Stimulated activated naive CD8-positive, alpha-beta T cell treated with anti-CD3 and anti-CD28 coated beads, Interleukin-15, Interleukin-2, amounts not matched to agents 100 ng/mL and 50 ng/mL, for 24 hours (primary cell): ENCODE data around the gene MICAL3.

Experiments used
- H3K27ac Mint-ChIP-seq: one replicate; pipeline ENCODE4 v1.8.0; 2021; ENCODE audit warnings: mild to moderate bottlenecking, mixed read lengths
- H3K27me3 Mint-ChIP-seq: one replicate; pipeline ENCODE4 v1.8.0; 2021; ENCODE audit warnings: mixed read lengths
- H3K36me3 Mint-ChIP-seq: one replicate; pipeline ENCODE4 v1.8.0; 2021; ENCODE audit warnings: low read depth, mixed read lengths
- H3K4me1 Mint-ChIP-seq: one replicate; pipeline ENCODE4 v1.8.0; 2021; ENCODE audit warnings: low read depth, mixed read lengths
- H3K4me3 Mint-ChIP-seq: one replicate; pipeline ENCODE4 v1.8.0; 2021; ENCODE audit warnings: mild to moderate bottlenecking, mixed read lengths
- H3K9me3 Mint-ChIP-seq: one replicate; pipeline ENCODE4 v1.8.0; 2021; ENCODE audit warnings: mixed read lengths

The MICAL3 gene

DNA sequence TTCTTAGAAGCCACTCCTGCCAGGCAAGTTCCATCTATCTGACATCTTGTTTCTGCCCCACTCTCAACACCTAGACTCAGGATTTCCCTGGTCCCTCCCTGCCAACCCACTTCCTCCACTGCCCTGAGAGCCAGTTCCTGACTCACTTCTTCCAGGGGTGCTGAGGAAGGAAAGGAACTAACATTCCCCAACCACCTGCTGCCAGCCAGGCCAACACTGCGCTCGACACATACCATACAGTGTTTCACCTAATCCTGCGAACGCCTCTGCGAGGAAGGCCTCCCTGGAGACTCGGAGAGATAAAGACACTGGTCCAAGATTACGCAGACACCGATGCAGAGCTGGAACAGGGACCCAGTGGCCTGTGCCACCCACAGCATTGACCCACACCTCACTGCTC lies 40.2 kb downstream of the MICAL3 start:
- H3K27ac Mint-ChIP-seq: peak overlapping the region; percentile 32
- no peaks in the 10 kb centered on the region for H3K9me3 Mint-ChIP-seq
- no peaks in the 10 kb centered on the region for H3K27me3 Mint-ChIP-seq
- peaks cover 63% of the 10 kb centered on the region for H3K4me1 Mint-ChIP-seq
- H3K36me3 Mint-ChIP-seq: no peaks in the 10 kb centered on the region
- H3K4me3 Mint-ChIP-seq: peak overlapping the region; percentile 28

DNA sequence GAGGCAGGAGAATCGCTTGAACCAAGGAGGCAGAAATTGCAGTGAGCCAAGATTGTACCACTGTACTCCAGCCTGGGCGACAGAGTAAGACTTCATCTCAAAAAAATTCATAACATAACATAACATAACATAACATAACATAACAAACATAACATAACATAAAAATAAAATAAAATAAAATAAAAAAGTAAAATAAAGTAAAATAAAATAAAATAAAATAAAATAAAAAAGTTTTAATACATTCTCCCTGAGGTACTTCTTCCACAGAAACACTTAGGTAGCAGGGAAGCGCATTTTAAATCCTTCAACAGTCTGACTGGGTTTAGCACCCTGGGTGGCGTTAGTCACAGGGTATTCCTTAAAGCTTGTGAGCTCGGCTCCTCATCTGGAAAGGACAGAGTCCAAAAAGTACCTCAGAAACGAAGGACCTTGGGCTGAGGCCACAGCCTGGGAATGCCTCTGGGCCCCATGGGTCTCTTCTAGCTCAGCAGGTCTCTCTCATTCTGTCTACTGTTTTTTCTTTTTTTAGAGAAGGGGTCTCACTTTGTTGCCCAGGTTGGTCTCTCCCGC lies 41.7 kb downstream of the MICAL3 start:
- H3K9me3 Mint-ChIP-seq: no peaks in the 10 kb centered on the region
- no peak overlapping the region for H3K4me3 Mint-ChIP-seq
- H3K4me1 Mint-ChIP-seq: peaks cover 57% of the 10 kb centered on the region
- no peaks in the 10 kb centered on the region for H3K36me3 Mint-ChIP-seq
- no peaks in the 10 kb centered on the region for H3K27me3 Mint-ChIP-seq
- peak overlapping the region; percentile 7 for H3K27ac Mint-ChIP-seq

DNA sequence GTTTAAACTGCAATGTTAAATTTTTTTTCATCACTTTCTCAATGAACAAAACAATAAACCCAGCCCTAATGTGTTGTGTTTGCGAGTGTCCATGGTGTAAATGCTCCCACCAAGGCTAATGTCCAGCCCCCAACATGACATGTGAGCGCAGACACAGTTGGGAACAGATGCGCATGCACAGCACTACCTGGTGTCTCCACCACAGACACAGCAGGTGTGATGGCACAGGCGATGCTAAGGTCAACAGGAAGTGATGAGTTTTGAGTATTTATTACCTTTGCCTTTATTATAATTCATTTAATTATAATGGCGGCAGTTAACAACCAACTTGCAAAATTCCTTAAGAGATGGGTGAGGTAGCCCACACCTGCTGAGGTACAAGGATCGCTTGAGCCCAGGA lies 42.9 kb downstream of the MICAL3 start:
- Mint-ChIP-seq H3K4me1 (peaks cover 48% of the 10 kb centered on the region), H3K36me3 (no peaks in the 10 kb centered on the region), H3K27ac (no peak overlapping the region), H3K9me3 (no peaks in the 10 kb centered on the region), H3K27me3 (no peaks in the 10 kb centered on the region), H3K4me3 (no peak overlapping the region)

DNA sequence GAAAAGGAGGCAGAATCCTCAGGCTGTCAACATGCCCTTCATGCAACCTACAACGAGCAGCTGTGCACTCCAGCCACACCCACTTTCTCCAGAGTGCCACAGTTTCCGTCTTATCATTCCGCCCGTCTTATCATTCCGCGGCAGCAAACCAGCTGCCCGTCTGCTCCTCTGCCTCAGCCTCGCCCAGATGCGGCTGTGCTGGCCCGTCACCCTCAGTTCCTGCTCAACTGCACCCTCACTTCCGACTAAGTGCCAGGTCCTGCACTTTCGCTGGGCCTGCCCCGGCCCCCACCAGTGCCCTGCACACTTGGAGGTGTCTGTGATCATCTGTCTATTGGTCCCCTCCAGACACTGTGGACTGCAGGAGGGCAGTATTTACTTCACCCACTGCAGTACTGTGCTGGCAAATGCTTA lies 43.7 kb downstream of the MICAL3 start:
- Mint-ChIP-seq H3K4me1 (peaks cover 47% of the 10 kb centered on the region), H3K4me3 (peak overlapping the region; percentile 69), H3K9me3 (no peaks in the 10 kb centered on the region), H3K27me3 (no peaks in the 10 kb centered on the region), H3K36me3 (no peaks in the 10 kb centered on the region), H3K27ac (no peak overlapping the region)

DNA sequence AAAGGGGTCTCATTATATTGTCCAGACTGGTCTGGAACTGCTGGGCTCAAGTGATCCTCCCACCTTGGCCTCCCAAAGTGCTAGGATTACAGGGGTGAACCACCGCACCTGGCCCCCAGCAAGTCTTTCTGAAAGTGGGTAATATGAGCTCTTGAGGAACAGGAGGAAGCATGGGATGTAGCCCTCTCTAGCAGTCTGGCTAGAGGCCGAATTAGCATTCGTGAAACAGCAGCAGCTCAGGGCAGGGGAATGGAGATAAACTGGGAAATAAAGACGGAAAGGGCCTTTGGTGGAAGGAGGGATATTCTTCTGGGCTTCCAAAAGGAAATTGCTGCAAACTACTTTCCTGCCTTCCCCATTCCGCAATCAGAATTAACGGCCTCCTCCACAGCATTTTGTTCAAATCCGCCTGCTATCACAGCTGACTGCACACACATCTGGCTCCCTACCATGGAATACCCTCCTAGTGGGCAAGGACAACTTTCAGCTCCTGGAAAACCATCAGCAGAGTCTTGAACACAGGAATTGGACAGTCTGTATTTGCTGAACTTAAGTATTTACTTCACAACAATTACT lies 44.3 kb downstream of the MICAL3 start:
- no peaks in the 10 kb centered on the region for H3K9me3 Mint-ChIP-seq
- no peak overlapping the region for H3K4me3 Mint-ChIP-seq
- no peaks in the 10 kb centered on the region for H3K27me3 Mint-ChIP-seq
- H3K4me1 Mint-ChIP-seq: peaks cover 47% of the 10 kb centered on the region
- H3K36me3 Mint-ChIP-seq: no peaks in the 10 kb centered on the region
- H3K27ac Mint-ChIP-seq: peak overlapping the region; percentile 54

- Mint-ChIP-seq H3K36me3 (no peaks in the 10 kb centered on the region), H3K4me1 (peaks cover 33% of the 10 kb centered on the region), H3K27ac (no peak overlapping the region), H3K4me3 (no peak overlapping the region), H3K9me3 (no peaks in the 10 kb centered on the region), H3K27me3 (no peaks in the 10 kb centered on the region)
Observed at GRCh38 chr22:17978027-17978426, 46.3 kb downstream of the MICAL3 start.

DNA sequence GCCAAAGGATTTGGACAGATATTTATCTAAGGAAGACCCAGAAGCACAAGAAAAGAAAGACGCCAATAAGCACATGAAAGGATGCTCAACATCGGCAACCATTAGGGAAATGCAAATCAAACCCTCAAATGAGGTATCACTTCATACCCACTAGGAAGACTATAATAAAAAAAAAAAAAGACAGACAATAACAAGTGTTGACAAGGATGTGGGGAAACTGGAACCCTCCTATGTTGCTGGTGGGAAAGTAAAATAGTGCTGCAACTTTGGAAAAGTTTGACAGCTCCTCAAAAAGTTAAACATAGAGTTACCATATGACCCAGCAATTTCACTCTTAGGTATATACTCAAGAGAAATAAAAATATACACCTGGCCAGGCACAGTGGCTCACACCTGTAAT lies 47.0 kb downstream of the MICAL3 start:
- no peak overlapping the region for H3K4me3 Mint-ChIP-seq
- H3K27me3 Mint-ChIP-seq: no peaks in the 10 kb centered on the region
- H3K27ac Mint-ChIP-seq: no peak overlapping the region
- no peaks in the 10 kb centered on the region for H3K9me3 Mint-ChIP-seq
- peaks cover 33% of the 10 kb centered on the region for H3K4me1 Mint-ChIP-seq
- no peaks in the 10 kb centered on the region for H3K36me3 Mint-ChIP-seq

GRCh38 chr22:17976121-17976520 lies 48.2 kb downstream of the MICAL3 start:
- H3K36me3 Mint-ChIP-seq: peaks cover 4% of the 10 kb centered on the region
- peaks cover 28% of the 10 kb centered on the region for H3K4me1 Mint-ChIP-seq
- H3K27ac Mint-ChIP-seq: no peak overlapping the region
- no peaks in the 10 kb centered on the region for H3K27me3 Mint-ChIP-seq
- no peaks in the 10 kb centered on the region for H3K9me3 Mint-ChIP-seq
- no peak overlapping the region for H3K4me3 Mint-ChIP-seq

DNA sequence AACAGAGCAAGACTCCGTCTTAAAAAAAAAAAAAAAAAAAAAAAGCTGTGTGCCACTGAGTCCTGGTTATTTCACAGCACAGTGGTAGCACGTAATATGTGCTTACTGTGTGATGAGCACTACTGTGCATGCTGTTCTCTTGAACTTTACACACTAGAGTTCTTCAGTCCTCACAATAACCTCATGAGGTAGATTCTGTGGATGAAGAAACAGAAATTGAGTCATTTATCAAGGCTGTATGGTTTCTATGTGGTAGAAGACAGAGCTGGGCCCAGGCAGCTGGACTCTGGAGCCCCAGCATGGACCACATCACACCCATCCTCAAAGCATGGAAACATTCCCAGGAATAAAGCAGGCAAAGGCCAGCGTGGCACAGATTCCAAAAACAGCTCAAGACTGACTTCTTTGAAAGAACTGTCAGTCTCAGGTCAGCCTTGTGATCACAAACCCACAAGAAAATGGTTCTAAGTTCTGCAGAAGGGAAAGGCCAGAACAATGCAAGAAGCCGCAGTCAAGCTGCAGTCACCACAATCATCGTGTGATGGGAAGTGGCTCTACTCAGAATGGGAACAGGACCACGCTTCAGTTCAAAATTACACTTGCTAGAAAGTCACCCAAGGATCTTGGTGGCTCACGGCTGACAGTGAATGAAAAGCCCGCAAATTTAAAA lies 49.5 kb downstream of the MICAL3 start:
- Mint-ChIP-seq H3K9me3 (no peaks in the 10 kb centered on the region), H3K4me1 (peaks cover 18% of the 10 kb centered on the region)

DNA sequence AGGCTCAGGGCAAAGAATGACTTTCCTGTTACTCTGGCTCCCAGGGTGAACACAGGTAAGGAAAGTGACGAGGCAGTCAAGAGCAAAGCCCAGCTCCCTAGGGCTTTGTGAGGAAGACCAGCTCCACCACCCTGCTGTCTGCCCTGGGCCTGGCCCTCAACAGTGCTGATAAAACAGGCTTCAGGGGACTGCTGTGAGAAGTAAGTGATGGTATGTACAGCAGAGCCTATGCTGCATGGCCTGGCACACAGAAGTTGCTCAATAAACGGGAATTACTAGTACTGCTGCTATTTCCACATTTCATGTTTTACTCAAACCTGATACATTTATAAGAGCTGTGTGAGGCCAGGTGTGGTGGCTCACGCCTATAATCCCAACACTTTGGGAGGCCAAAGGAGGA lies 50.3 kb downstream of the MICAL3 start:
- Mint-ChIP-seq H3K27me3 (no peaks in the 10 kb centered on the region), H3K36me3 (peaks cover 11% of the 10 kb centered on the region), H3K9me3 (no peaks in the 10 kb centered on the region), H3K27ac (no peak overlapping the region), H3K4me1 (peaks cover 17% of the 10 kb centered on the region), H3K4me3 (no peak overlapping the region)

More for the DNA sequence above, 49.5 kb downstream of the MICAL3 start:
- Mint-ChIP-seq H3K27me3 (no peaks in the 10 kb centered on the region), H3K4me3 (no peak overlapping the region), H3K36me3 (peaks cover 7% of the 10 kb centered on the region), H3K27ac (peak overlapping the region; percentile 71)

GRCh38 chr22:17973217-17973616 lies 51.1 kb downstream of the MICAL3 start:
- H3K36me3 Mint-ChIP-seq: peaks cover 11% of the 10 kb centered on the region
- peak overlapping the region; percentile 21 for H3K27ac Mint-ChIP-seq
- no peaks in the 10 kb centered on the region for H3K9me3 Mint-ChIP-seq

GRCh38 chr22:17972385-17973191 lies 51.8 kb downstream of the MICAL3 start:
- Mint-ChIP-seq H3K4me1 (peaks cover 13% of the 10 kb centered on the region), H3K4me3 (no peak overlapping the region), H3K36me3 (peaks cover 14% of the 10 kb centered on the region), H3K27me3 (no peaks in the 10 kb centered on the region), H3K9me3 (no peaks in the 10 kb centered on the region), H3K27ac (no peak overlapping the region)

More at GRCh38 chr22:17973217-17973616, 51.1 kb downstream of the MICAL3 start:
- no peak overlapping the region for H3K4me3 Mint-ChIP-seq
- H3K27me3 Mint-ChIP-seq: no peaks in the 10 kb centered on the region
- peaks cover 16% of the 10 kb centered on the region for H3K4me1 Mint-ChIP-seq

GRCh38 chr22:17971711-17972110 lies 52.6 kb downstream of the MICAL3 start:
- H3K27me3 Mint-ChIP-seq: no peaks in the 10 kb centered on the region
- H3K4me1 Mint-ChIP-seq: peaks cover 20% of the 10 kb centered on the region
- H3K9me3 Mint-ChIP-seq: no peaks in the 10 kb centered on the region
- H3K27ac Mint-ChIP-seq: no peak overlapping the region
- H3K36me3 Mint-ChIP-seq: peaks cover 14% of the 10 kb centered on the region
- no peak overlapping the region for H3K4me3 Mint-ChIP-seq

DNA sequence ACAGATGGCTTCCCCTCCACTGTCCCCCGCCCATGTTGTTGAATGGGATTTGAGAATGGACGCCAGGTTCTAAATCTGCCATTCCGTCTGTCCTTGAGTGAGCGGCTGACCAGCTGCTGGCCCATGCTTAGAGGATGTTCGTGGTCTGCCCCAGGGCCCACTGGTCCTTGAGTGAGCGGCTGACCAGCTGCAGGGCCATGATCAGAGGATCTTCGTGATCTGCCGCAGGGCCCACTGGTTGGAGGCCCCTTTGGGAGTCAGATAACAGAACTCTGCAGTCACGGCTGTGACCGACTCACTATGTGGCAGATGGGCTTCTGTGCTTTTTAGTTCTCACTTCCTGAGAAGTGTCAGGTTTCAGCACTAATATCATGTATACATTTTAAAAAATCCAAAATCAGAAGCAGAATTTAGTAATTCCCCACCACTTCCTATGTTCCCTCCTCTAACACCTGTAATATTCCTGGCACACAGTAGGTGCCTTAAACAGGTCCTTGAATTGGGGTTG lies 54.1 kb downstream of the MICAL3 start:
- H3K9me3 Mint-ChIP-seq: no peaks in the 10 kb centered on the region
- peaks cover 14% of the 10 kb centered on the region for H3K36me3 Mint-ChIP-seq
- H3K4me1 Mint-ChIP-seq: peaks cover 29% of the 10 kb centered on the region
- H3K27me3 Mint-ChIP-seq: no peaks in the 10 kb centered on the region
- no peak overlapping the region for H3K27ac Mint-ChIP-seq
- H3K4me3 Mint-ChIP-seq: no peak overlapping the region

GRCh38 chr22:17969701-17970113 lies 54.7 kb downstream of the MICAL3 start:
- Mint-ChIP-seq H3K9me3 (no peaks in the 10 kb centered on the region), H3K36me3 (peaks cover 14% of the 10 kb centered on the region), H3K27me3 (no peaks in the 10 kb centered on the region), H3K4me3 (no peak overlapping the region), H3K4me1 (peaks cover 27% of the 10 kb centered on the region), H3K27ac (no peak overlapping the region)
